Chondrocyte (in vitro differentiated cells): Measurements from ENCODE around the gene LSM14B. TPM values are rescaled to one million over a fixed set of nuclear protein-coding genes. Genes with fewer than 3 reads are reported as not detected.

Source experiments
- DNase-seq: peaks from one replicate; pipeline ENCODE4 v3.0.0; 2021; ENCODE audit warnings: mixed read lengths, low spot score
- H3K27ac Mint-ChIP-seq: one replicate; pipeline ENCODE4 v1.8.0; 2021; ENCODE audit warnings: mild to moderate bottlenecking, moderate library complexity, mixed read lengths; ENCODE audit not compliant: unreplicated experiment
- H3K27me3 Mint-ChIP-seq: 2 replicates; pipeline ENCODE4 v1.8.0; 2021; ENCODE audit warnings: low read depth, mixed read lengths
- H3K36me3 Mint-ChIP-seq: 2 replicates; pipeline ENCODE4 v1.8.0; 2021; ENCODE audit warnings: low read depth, mixed read lengths
- H3K4me1 Mint-ChIP-seq: 2 replicates; pipeline ENCODE4 v1.8.0; 2021; ENCODE audit warnings: low read depth, mild to moderate bottlenecking, mixed read lengths
- H3K4me3 Mint-ChIP-seq: one replicate; pipeline ENCODE4 v1.8.0; 2021; ENCODE audit warnings: mild to moderate bottlenecking, moderate library complexity, mixed read lengths; ENCODE audit not compliant: unreplicated experiment
- H3K9me3 Mint-ChIP-seq: 2 replicates; pipeline ENCODE4 v1.8.0; 2021; ENCODE audit warnings: low read depth, mixed read lengths
- total RNA-seq: library from RNA; stranded (reverse); gene quantifications from 3 replicates; pipeline ENCODE4 v1.2.1, GENCODE V29; 2021
- TF ChIP-seq, protein P1 (sequence below): fragments of 200-600 bp; sonication (generic); IDR thresholded peaks from 2 replicates; pipeline ENCODE4 v1.5.0; 2021; ENCODE audit warnings: antibody characterized with exemption, mild to moderate bottlenecking, moderate library complexity

The LSM14B gene
- total RNA-seq, 1 donor from 2014 or later = 48.6 TPM

DNA sequence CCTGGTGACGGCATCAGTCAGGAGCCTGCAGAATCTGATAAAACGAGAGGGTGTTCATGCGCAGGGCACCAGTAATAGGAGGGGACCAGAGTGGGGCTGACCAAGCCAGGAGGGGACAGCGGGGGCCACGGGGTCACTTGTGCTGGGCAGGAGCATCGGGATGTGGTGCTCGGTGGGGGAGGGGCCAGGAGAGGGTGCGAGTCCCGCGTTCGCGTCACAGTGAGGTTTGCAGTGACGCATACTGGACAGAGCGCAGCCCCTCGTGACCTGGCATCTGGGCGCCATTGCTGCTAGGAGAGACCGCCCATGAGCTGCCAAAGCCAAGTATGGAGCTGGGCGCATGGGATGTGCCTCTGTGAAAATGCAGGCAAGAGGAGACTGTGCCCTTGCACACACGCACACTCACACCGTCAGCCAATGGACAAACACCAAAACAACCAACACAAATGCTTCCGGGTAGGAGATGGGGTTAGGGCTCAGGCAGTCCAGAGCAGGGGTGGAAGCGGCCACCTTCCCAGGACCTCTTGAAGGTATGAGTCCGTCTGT lies 46.7 kb downstream of the LSM14B start:
- no peaks in the 10 kb centered on the region for H3K27me3 Mint-ChIP-seq
- peaks cover 13% of the 10 kb centered on the region for H3K36me3 Mint-ChIP-seq
- no peaks in the 10 kb centered on the region for H3K9me3 Mint-ChIP-seq
- TF ChIP-seq, protein P1, sequence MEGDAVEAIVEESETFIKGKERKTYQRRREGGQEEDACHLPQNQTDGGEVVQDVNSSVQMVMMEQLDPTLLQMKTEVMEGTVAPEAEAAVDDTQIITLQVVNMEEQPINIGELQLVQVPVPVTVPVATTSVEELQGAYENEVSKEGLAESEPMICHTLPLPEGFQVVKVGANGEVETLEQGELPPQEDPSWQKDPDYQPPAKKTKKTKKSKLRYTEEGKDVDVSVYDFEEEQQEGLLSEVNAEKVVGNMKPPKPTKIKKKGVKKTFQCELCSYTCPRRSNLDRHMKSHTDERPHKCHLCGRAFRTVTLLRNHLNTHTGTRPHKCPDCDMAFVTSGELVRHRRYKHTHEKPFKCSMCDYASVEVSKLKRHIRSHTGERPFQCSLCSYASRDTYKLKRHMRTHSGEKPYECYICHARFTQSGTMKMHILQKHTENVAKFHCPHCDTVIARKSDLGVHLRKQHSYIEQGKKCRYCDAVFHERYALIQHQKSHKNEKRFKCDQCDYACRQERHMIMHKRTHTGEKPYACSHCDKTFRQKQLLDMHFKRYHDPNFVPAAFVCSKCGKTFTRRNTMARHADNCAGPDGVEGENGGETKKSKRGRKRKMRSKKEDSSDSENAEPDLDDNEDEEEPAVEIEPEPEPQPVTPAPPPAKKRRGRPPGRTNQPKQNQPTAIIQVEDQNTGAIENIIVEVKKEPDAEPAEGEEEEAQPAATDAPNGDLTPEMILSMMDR = no peak
- no peak overlapping the region for H3K27ac Mint-ChIP-seq
- no peak overlapping the region for H3K4me3 Mint-ChIP-seq
- peak; percentile 89 for DNase-seq
- no peaks in the 10 kb centered on the region for H3K4me1 Mint-ChIP-seq

DNA sequence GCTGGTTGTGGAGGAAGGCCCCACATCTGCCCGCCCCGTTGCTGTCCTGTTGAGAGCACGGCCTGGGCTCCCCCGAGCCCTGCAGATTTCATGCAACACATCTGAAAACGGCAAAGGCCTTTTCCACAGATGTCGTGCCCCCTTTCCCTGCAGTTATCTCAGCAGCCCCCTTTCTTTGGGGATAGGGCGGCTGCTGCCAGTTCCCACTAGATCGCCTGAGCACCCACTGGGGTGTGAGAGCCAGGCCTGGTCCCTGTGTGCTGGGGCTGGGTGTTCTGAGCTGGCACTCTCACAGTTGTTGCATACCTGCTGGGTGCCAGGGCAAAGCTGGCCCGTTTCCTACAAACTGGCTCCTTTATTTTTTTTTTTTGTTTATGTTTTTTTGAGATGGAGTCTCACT lies 48.3 kb downstream of the LSM14B start:
- peaks cover 18% of the 10 kb centered on the region for H3K36me3 Mint-ChIP-seq
- H3K4me1 Mint-ChIP-seq = no peaks in the 10 kb centered on the region
- TF ChIP-seq, protein P1 = no peak
- H3K9me3 Mint-ChIP-seq = no peaks in the 10 kb centered on the region
- no peak overlapping the region for H3K27ac Mint-ChIP-seq
- no peaks in the 10 kb centered on the region for H3K27me3 Mint-ChIP-seq
- peak; percentile 62 for DNase-seq
- H3K4me3 Mint-ChIP-seq = no peak overlapping the region

DNA sequence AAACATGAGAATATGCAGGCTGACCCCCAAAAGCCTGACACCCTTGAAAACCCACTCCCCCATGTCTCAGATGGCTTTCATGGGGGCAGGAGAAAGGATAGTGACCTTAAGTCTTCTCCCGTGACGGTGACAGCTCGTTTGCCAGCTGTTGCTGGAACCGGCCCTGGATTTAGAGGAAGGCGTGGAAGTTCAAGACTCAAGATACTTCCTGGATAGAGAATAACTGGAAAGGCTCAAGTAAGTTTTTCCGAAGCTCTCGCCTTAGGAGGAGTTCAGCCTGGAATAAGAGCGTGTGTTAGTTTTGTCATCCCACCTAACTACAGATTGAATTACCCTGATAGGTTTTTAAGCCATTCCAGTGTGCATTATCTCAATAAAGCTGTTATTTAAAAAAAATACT lies 49.0 kb downstream of the LSM14B start:
- DNase-seq = peak; percentile 39
- Mint-ChIP-seq H3K4me1 (no peaks in the 10 kb centered on the region), H3K27ac (no peak overlapping the region), H3K36me3 (peaks cover 16% of the 10 kb centered on the region), H3K9me3 (no peaks in the 10 kb centered on the region), H3K4me3 (no peak overlapping the region), H3K27me3 (no peaks in the 10 kb centered on the region)
- TF ChIP-seq, protein P1 = no peak

DNA sequence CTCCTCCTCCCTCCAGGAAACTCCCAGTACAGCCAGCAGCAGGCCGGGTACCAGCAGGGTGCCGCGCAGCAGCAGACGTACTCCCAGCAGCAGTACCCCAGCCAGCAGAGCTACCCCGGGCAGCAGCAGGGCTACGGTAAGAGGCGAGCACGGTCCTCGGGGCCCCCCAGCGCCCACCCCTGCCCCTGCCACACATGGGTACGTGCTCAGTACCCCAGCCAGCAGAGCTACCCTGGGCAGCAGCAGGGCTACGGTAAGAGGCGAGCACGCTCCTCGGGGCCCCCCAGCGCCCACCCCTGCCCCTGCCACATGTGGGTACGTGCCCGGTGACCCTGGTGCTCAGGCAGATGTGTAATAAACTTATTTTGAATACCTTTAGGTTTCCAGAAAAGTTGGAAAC lies 50.4 kb downstream of the LSM14B start:
- Mint-ChIP-seq H3K27me3 (no peaks in the 10 kb centered on the region), H3K4me1 (no peaks in the 10 kb centered on the region), H3K9me3 (no peaks in the 10 kb centered on the region), H3K27ac (no peak overlapping the region), H3K36me3 (peaks cover 14% of the 10 kb centered on the region), H3K4me3 (no peak overlapping the region)
- DNase-seq = peak; percentile 59
- TF ChIP-seq, protein P1 = no peak

DNA sequence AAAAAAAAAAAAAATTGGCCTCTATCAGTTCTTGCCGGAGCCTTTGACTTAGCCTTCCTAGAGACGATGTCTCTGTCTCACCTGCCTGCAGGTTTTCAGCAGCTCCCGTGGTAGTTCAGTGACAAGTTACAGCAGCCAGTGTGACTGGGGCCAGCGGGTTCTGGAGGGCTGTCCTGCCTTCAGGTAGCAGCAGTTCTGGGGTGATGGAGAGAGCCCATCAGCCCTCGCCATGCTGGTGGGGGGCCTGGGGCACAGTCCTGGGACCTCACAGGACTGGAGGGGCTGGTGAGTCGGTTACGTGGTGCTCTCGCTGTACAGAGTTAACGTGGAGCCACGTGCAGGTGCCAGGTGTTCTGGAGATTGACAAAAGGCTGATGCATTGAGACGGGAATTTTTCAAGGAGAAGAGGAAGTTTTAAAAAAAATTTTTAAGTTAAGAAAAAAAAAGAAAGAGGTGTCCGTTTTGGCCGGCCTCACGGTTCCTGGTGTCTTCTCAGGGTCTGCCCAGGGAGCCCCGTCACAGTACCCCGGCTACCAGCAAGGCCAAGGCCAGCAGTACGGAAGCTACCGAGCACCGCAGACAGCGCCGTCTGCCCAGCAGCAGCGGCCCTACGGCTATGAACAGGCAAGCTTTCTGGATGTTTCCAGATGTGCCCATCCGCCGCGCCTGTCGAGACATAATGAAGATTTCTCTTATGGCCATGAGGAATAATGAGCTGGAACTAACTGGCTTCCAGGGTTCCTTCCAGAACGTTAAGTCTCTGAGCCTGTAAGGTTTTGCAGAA lies 51.9 kb downstream of the LSM14B start:
- H3K4me3 Mint-ChIP-seq = no peak overlapping the region
- no peaks in the 10 kb centered on the region for H3K9me3 Mint-ChIP-seq
- peaks cover 11% of the 10 kb centered on the region for H3K36me3 Mint-ChIP-seq
- H3K4me1 Mint-ChIP-seq = no peaks in the 10 kb centered on the region
- TF ChIP-seq, protein P1 = no peak
- no peaks in the 10 kb centered on the region for H3K27me3 Mint-ChIP-seq
- H3K27ac Mint-ChIP-seq = no peak overlapping the region
- peak; percentile 84 for DNase-seq
